IPS-18a (cell line): ENCODE results near the gene CASQ1.

ENCODE experiments used
- H3K27ac ChIP-seq: one replicate; pipeline ENCODE4 v1.5.1; 2013; ENCODE audit warnings: low read length
- H3K27me3 ChIP-seq: one replicate; pipeline ENCODE4 v1.6.1; 2013; ENCODE audit warnings: mild to moderate bottlenecking, low read length; ENCODE audit not compliant: control insufficient read depth, insufficient read depth
- H3K36me3 ChIP-seq: one replicate; pipeline ENCODE4 v1.6.1; 2013; ENCODE audit warnings: low read depth, low read length; ENCODE audit not compliant: control insufficient read depth
- H3K4me1 ChIP-seq: one replicate; pipeline ENCODE4 v1.6.1; 2013; ENCODE audit warnings: low read depth, low read length; ENCODE audit not compliant: control insufficient read depth
- H3K4me3 ChIP-seq: one replicate; pipeline ENCODE4 v1.5.1; 2013; ENCODE audit warnings: low read length
- H3K9ac ChIP-seq: one replicate; pipeline ENCODE4 v1.6.1; 2013; ENCODE audit warnings: mild to moderate bottlenecking, low read length, moderate library complexity
- H3K9me3 ChIP-seq: one replicate; pipeline ENCODE4 v1.6.1; 2013; ENCODE audit warnings: low read depth, low read length; ENCODE audit not compliant: control insufficient read depth

The CASQ1 gene

DNA sequence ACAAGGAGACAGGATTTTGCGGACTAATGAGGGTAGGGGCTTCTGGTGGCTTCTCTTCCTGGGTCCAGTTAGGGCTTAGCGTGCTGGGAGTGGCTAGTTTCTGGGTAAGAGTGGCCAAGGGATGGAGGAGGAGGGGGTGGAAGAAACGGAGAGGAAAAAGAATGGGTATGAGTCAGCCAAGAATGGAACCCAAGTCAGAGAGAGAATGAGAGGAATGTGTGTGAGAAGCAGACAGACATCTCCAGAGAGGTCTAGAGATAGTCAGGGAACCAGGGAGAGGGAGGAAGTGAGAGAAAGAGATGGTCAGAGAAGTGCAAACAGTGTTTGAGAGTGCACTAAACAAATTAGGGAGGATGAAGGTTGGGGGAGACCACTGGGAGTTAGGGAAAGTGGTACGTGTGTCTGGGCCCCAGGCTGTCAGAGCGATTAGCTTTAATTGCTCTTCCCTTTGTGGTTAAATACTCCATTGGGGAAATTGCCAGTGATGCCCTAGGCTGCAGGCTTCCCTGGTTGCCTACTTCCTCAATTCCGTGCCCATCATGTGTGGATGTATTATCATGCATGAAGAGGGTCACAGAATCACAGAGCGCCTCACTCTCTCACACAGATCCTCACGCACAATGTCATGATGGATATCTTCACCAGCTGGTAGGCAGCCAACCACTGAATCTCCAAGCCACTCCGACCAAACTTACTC lies 16.2 kb downstream of the CASQ1 start:
- Histone ChIP-seq H3K4me1 (peaks cover 56% of the 10 kb centered on the region), H3K9me3 (no peaks in the 10 kb centered on the region), H3K36me3 (peaks cover 24% of the 10 kb centered on the region), H3K9ac (peak overlapping the region; percentile 86), H3K4me3 (peak overlapping the region; percentile 83), H3K27ac (no peak overlapping the region), H3K27me3 (no peaks in the 10 kb centered on the region)

DNA sequence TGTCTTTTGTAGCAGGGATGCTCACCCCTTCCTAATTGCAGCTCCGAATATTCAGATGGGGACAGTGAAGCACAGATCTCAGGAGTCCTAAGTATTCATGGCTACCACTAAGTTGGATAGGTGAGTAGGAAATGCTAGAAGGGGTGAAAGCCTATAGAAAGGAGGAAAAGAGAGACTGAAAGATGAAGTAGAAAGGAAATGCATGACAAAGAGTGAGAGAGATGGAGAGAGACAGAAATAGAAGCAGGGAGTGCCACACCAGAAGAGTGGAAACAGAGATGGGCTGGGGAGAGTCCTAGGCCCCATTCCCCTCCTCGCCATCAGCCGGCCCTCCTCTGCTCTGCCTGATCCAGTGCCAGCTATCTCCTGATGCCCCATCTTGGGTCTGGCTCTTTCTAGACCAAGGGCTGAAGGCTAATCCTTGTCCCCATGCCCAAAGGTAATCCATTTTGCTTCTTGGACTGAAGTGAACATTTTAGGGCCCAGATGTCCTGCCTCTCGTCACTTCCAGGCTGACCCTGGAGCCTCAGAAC lies 16.8 kb downstream of the CASQ1 start:
- Histone ChIP-seq H3K9me3 (no peaks in the 10 kb centered on the region), H3K36me3 (peaks cover 30% of the 10 kb centered on the region), H3K27ac (no peak overlapping the region), H3K4me1 (peaks cover 56% of the 10 kb centered on the region), H3K27me3 (no peaks in the 10 kb centered on the region), H3K4me3 (peak overlapping the region; percentile 83), H3K9ac (no peak overlapping the region)

- H3K4me1 ChIP-seq: peaks cover 56% of the 10 kb centered on the region
- H3K9me3 ChIP-seq: no peaks in the 10 kb centered on the region
- H3K9ac ChIP-seq: no peak overlapping the region
- H3K36me3 ChIP-seq: peaks cover 38% of the 10 kb centered on the region
- no peaks in the 10 kb centered on the region for H3K27me3 ChIP-seq
- H3K4me3 ChIP-seq: no peak overlapping the region
- H3K27ac ChIP-seq: no peak overlapping the region
These were observed 17.6 kb downstream of the CASQ1 start for GRCh38 chr1:160207771-160208556.

DNA sequence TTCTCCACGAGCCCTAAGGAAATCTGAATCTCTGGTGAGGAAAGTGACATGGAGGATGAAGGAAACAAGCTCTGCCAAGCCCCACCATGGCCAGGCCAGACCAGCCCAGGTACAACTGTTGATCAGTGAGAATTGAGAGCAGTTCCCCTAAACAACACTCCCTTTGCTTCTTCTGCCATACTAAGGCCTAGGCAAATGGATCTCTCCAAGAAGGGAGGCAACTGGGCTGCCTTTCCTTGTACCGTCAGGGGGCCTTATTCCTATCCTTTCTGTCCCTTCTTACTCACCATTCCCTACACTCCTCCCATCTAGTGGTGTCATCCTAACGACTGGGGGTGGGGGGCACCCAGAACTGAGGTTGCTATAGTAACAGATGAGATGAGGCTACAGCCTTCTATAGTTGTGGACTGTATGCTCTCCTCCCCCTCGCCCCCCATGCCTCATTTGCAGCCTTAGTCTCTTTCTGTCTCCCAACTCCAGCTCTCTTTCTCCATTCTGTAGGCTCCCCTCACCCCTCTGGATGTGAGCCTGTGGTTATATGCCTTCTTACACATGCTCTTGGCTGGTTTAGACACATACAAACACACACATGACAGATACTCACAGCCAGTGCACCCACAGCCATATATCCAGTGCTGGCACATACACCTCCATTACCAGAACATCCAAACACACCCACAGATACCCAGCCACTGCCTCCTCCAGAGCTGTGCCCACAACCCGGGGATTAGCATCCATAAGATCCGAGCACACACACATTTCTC lies 18.4 kb downstream of the CASQ1 start:
- no peak overlapping the region for H3K9ac ChIP-seq
- no peaks in the 10 kb centered on the region for H3K9me3 ChIP-seq
- H3K4me1 ChIP-seq: peaks cover 56% of the 10 kb centered on the region
- no peaks in the 10 kb centered on the region for H3K27me3 ChIP-seq
- H3K27ac ChIP-seq: no peak overlapping the region
- no peak overlapping the region for H3K4me3 ChIP-seq
- peaks cover 43% of the 10 kb centered on the region for H3K36me3 ChIP-seq

DNA sequence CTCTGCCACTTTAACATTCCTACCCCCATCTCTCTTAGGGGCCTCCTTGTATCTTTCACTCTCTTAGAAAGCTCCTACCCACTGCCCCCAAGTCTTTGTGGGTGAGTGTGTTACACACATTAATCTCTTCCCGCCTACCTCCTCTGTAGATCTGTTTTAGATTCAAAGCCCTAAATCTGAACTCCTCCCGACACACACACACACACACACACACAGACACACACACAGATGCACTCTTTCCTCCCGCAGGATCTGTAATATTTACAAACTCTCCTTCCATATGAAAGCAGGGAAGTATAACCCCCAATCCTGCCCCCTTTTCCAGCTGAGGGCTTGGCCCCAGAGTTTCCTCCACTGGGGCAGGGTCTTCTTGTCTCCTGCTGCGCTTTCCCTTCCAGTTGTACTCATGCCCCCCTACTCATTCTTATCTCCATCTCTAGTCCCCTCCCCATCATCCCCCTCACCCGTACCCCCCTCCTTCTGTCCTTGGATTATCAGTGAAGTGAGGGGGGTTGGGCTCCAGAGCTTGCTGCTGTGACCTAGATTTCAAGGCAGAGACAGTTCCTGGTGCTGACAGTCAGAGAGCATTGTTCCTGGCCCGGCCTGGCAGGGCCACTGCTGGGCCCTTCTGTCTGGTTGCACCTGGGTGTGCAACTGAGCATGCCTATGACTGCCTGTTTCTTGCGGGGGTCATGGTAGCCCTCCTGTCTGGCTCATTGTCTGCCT lies 19.1 kb downstream of the CASQ1 start:
- Histone ChIP-seq H3K4me1 (peaks cover 56% of the 10 kb centered on the region), H3K27ac (no peak overlapping the region), H3K9ac (peak overlapping the region; percentile 7), H3K36me3 (peaks cover 51% of the 10 kb centered on the region), H3K27me3 (no peaks in the 10 kb centered on the region), H3K9me3 (no peaks in the 10 kb centered on the region), H3K4me3 (peak overlapping the region; percentile 4)

- H3K27me3 ChIP-seq: no peaks in the 10 kb centered on the region
- peaks cover 62% of the 10 kb centered on the region for H3K36me3 ChIP-seq
- H3K4me1 ChIP-seq: peaks cover 51% of the 10 kb centered on the region
- H3K9ac ChIP-seq: no peak overlapping the region
- no peak overlapping the region for H3K4me3 ChIP-seq
- H3K9me3 ChIP-seq: no peaks in the 10 kb centered on the region
- no peak overlapping the region for H3K27ac ChIP-seq
These were observed 20.2 kb downstream of the CASQ1 start for GRCh38 chr1:160210561-160210960.

DNA sequence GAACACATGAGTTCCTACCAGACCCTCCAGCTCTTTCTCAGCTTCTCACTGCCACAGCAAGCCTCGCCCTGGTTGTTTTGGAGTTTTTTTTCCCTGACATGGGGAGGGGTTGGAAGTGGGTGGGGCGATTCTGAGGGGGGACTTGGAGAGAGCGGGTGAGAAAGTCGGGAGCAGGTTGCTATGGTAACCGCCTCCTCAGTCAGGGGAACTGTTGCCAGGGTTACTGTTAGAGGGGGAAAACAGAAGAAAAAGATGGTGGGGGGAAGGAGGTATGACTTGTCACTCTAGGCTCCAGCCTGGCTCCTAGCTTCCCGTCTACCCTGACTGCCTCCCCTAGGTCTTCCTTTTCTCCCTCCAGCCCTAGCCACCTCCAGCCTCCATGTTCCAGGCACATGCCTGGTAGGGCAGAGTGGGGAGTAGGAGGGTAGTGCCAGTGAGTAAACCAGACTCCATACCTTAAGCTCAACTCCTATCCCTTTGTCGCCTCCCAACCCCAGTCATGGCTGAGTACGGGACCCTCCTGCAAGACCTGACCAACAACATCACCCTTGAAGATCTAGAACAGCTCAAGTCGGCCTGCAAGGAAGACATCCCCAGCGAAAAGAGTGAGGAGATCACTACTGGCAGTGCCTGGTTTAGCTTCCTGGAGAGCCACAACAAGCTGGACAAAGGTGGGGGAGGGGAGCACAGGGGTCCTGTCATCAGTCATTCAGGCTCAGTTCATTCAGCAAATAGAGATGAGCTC lies 20.8 kb downstream of the CASQ1 start:
- no peak overlapping the region for H3K4me3 ChIP-seq
- peaks cover 46% of the 10 kb centered on the region for H3K4me1 ChIP-seq
- peak overlapping the region; percentile 52 for H3K27ac ChIP-seq
- peaks cover 68% of the 10 kb centered on the region for H3K36me3 ChIP-seq
- no peaks in the 10 kb centered on the region for H3K9me3 ChIP-seq
- H3K9ac ChIP-seq: no peak overlapping the region
- H3K27me3 ChIP-seq: no peaks in the 10 kb centered on the region

GRCh38 chr1:160214481-160215140 lies 24.2 kb downstream of the CASQ1 start:
- no peak overlapping the region for H3K4me3 ChIP-seq
- no peaks in the 10 kb centered on the region for H3K9me3 ChIP-seq
- H3K4me1 ChIP-seq: peaks cover 14% of the 10 kb centered on the region
- H3K27ac ChIP-seq: no peak overlapping the region
- H3K36me3 ChIP-seq: peaks cover 87% of the 10 kb centered on the region
- H3K9ac ChIP-seq: no peak overlapping the region
- no peaks in the 10 kb centered on the region for H3K27me3 ChIP-seq

- no peaks in the 10 kb centered on the region for H3K9me3 ChIP-seq
- peaks cover 97% of the 10 kb centered on the region for H3K36me3 ChIP-seq
- no peaks in the 10 kb centered on the region for H3K27me3 ChIP-seq
These were observed 25.9 kb downstream of the CASQ1 start for GRCh38 chr1:160216301-160216700.

DNA sequence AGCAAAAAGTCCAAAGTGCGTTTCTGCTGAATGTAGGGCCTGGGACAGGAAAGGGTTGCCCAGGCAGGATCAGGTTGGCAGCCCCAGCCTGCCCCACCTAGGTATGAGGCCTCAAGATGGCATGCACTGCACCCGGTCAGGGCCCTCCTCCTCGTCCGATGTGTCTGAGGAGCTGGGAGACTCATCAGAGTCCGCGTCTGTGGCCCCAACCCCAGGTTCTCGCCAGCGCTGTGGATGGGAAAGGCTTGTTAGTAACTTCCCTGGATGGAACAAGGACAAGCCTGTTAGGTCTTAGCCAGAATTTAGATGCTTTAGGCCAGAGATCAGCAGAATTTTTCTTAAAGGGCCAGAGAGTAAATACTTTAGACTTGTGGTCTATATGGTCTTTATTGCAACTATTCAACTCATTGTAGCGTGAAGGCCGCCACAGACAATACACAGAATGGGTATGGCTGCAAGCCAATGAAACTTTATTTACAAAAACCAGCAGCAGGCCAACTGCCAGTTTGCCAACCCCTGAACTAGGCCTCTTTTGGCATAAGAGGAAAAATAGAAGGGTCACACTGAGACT lies 27.2 kb downstream of the CASQ1 start:
- Histone ChIP-seq H3K4me1 (peaks cover 5% of the 10 kb centered on the region), H3K4me3 (no peak overlapping the region), H3K9me3 (no peaks in the 10 kb centered on the region), H3K36me3 (peaks cover 97% of the 10 kb centered on the region), H3K27me3 (no peaks in the 10 kb centered on the region), H3K9ac (no peak overlapping the region), H3K27ac (no peak overlapping the region)

More at GRCh38 chr1:160216301-160216700, 25.9 kb downstream of the CASQ1 start:
- Histone ChIP-seq H3K9ac (no peak overlapping the region), H3K4me3 (no peak overlapping the region), H3K27ac (no peak overlapping the region), H3K4me1 (peaks cover 5% of the 10 kb centered on the region)
